Sigmoid colon (tissue), 4 donors: ENCODE results near the gene ARHGEF7.

Experiments
- POLR2A ChIP-seq, 2 donors: fragments of 450-650 bp; IDR thresholded peaks; one replicate each; pipeline ENCODE4 v1.6.1; 2016; ENCODE audit warnings: antibody characterized with exemption in 2 of 2, mild to moderate bottlenecking in 2 of 2, moderate library complexity in 2 of 2
- POLR2AphosphoS5 ChIP-seq, 4 donors: sonication (generic); formaldehyde crosslinking; IDR thresholded peaks; one replicate each; pipeline ENCODE4 v1.6.1; 2017; ENCODE audit warnings: antibody characterized with exemption in 4 of 4
- TF ChIP-seq, protein P1 (sequence below), 4 experiments: fragments of 450-650 bp in 3 of 4; fragments of 200-600 bp in 1 of 4; IDR thresholded peaks; one replicate each; pipeline ENCODE4 v1.5.1; 2016 to 2019; ENCODE audit warnings: antibody characterized with exemption in 4 of 4, mild to moderate bottlenecking in 3 of 4, moderate library complexity in 2 of 4

- TF ChIP-seq, protein P1, sequence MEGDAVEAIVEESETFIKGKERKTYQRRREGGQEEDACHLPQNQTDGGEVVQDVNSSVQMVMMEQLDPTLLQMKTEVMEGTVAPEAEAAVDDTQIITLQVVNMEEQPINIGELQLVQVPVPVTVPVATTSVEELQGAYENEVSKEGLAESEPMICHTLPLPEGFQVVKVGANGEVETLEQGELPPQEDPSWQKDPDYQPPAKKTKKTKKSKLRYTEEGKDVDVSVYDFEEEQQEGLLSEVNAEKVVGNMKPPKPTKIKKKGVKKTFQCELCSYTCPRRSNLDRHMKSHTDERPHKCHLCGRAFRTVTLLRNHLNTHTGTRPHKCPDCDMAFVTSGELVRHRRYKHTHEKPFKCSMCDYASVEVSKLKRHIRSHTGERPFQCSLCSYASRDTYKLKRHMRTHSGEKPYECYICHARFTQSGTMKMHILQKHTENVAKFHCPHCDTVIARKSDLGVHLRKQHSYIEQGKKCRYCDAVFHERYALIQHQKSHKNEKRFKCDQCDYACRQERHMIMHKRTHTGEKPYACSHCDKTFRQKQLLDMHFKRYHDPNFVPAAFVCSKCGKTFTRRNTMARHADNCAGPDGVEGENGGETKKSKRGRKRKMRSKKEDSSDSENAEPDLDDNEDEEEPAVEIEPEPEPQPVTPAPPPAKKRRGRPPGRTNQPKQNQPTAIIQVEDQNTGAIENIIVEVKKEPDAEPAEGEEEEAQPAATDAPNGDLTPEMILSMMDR (IDR thresholded peaks at IDR 0.05): no peak
- TF ChIP-seq POLR2AphosphoS5 (IDR thresholded peaks at IDR 0.05) (no peak), POLR2A (IDR thresholded peaks at IDR 0.05) (no peak)
These were observed 174.1 kb downstream of the ARHGEF7 start for GRCh38 chr13:111289251-111289650.
